Neural cell (in vitro differentiated cells): ENCODE data around the gene DACH1. TPM values are rescaled to one million over a fixed set of nuclear protein-coding genes. Genes with fewer than 3 reads are reported as not detected.

ENCODE experiments used
- H2AFZ ChIP-seq: fragments of 200-600, 300-800 bp; sonication (generic), shearing (Covaris generic); 2 replicates; pipeline ENCODE4 v1.6.0; 2014; ENCODE audit warnings: low read depth, mild to moderate bottlenecking, antibody characterized with exemption, low read length, moderate library complexity
- H3F3A ChIP-seq: fragments of 200-600 bp; shearing (Covaris generic); 2 replicates; pipeline ENCODE4 v1.6.1; 2016; ENCODE audit warnings: mild to moderate bottlenecking, moderate library complexity, mixed read lengths, antibody characterized with exemption, low read length; ENCODE audit not compliant: insufficient read depth, poor library complexity, severe bottlenecking
- H3K27ac ChIP-seq: fragments of 200-600, 300-800 bp; sonication (generic), shearing (Covaris generic); 2 replicates; pipeline ENCODE4 v1.5.1; 2014; ENCODE audit warnings: mild to moderate bottlenecking, low read length, moderate library complexity
- H3K27me3 ChIP-seq: fragments of 300-800, 200-600 bp; sonication (generic), shearing (Covaris generic); 2 replicates; pipeline ENCODE4 v1.6.0; 2014; ENCODE audit warnings: mild to moderate bottlenecking, low read depth, low read length, moderate library complexity; ENCODE audit not compliant: insufficient read depth
- H3K36me3 ChIP-seq: fragments of 300-800, 200-600 bp; sonication (generic), shearing (Covaris generic); 2 replicates; pipeline ENCODE4 v1.5.1; 2014; ENCODE audit warnings: mild to moderate bottlenecking, antibody characterized with exemption, low read length, moderate library complexity; ENCODE audit not compliant: insufficient read depth
- H3K4me2 ChIP-seq: fragments of 300-800, 200-600 bp; sonication (generic), shearing (Covaris generic); 2 replicates; pipeline ENCODE4 v1.6.0; 2014; ENCODE audit warnings: mild to moderate bottlenecking, low read length
- H3K4me3 ChIP-seq: fragments of 300-800, 200-600 bp; sonication (generic), shearing (Covaris generic); 2 replicates; pipeline ENCODE4 v1.5.1; 2014; ENCODE audit warnings: mild to moderate bottlenecking, low read length, moderate library complexity
- H3K79me2 ChIP-seq: fragments of 200-600 bp; shearing (Covaris generic); replicated peaks from 2 replicates; pipeline ENCODE4 v1.6.0; 2014; ENCODE audit warnings: mild to moderate bottlenecking, low read length, moderate library complexity; ENCODE audit not compliant: insufficient read depth
- H3K9ac ChIP-seq: fragments of 300-800, 200-600 bp; sonication (generic), shearing (Covaris generic); 2 replicates; pipeline ENCODE4 v1.6.1; 2016; ENCODE audit warnings: mild to moderate bottlenecking, low read length, mixed read lengths
- H3K9me2 ChIP-seq: fragments of 200-600 bp; shearing (Covaris generic); 2 replicates; pipeline ENCODE4 v1.6.1; 2016; ENCODE audit warnings: mild to moderate bottlenecking, low read length, mixed read lengths; ENCODE audit not compliant: insufficient read depth
- H3K9me3 ChIP-seq: fragments of 200-600, 300-800 bp; sonication (generic), shearing (Covaris generic); 2 replicates; pipeline ENCODE4 v1.6.1; 2016; ENCODE audit warnings: mild to moderate bottlenecking, mixed run types, low read length, moderate library complexity, mixed read lengths
- H4K20me1 ChIP-seq: fragments of 200-600 bp; shearing (Covaris generic); 2 replicates; pipeline ENCODE4 v1.6.1; 2016; ENCODE audit warnings: mild to moderate bottlenecking, mixed run types; ENCODE audit not compliant: insufficient read depth
- CTCF ChIP-seq: fragments of 450-650 bp; IDR thresholded peaks from 2 replicates; pipeline ENCODE4 v1.5.1; 2014; ENCODE audit warnings: antibody characterized with exemption, mild to moderate bottlenecking, moderate library complexity; ENCODE audit not compliant: poor library complexity, severe bottlenecking
- EP300 ChIP-seq: fragments of 450-650 bp; conservative IDR thresholded peaks from 2 replicates; pipeline ENCODE4 v1.6.1; 2014; ENCODE audit warnings: antibody characterized with exemption, mild to moderate bottlenecking, moderate library complexity; ENCODE audit not compliant: poor library complexity, severe bottlenecking
- EZH2 ChIP-seq: fragments of 200-600, 300-800 bp; shearing (Covaris generic), sonication (generic); IDR thresholded peaks from 2 replicates; pipeline ENCODE4 v1.6.1; 2014; ENCODE audit warnings: antibody characterized with exemption, low read length, borderline replicate concordance, mild to moderate bottlenecking; ENCODE audit not compliant: insufficient read depth, poor library complexity, severe bottlenecking
- MXI1 ChIP-seq: fragments of 450-650 bp; conservative IDR thresholded peaks from 2 replicates; pipeline ENCODE4 v1.6.1; 2014; ENCODE audit warnings: antibody characterized with exemption, mild to moderate bottlenecking; ENCODE audit not compliant: poor library complexity, severe bottlenecking
- POLR2AphosphoS5 ChIP-seq: IDR thresholded peaks from 2 replicates; pipeline ENCODE4 v1.6.1; 2012
- RAD21 ChIP-seq: fragments of 450-650 bp; conservative IDR thresholded peaks from 2 replicates; pipeline ENCODE4 v1.6.1; 2014; ENCODE audit warnings: antibody characterized with exemption, mild to moderate bottlenecking, moderate library complexity
- REST ChIP-seq: IDR thresholded peaks from 2 replicates; pipeline ENCODE4 v1.6.1; 2012; ENCODE audit warnings: borderline replicate concordance
- SMC3 ChIP-seq: fragments of 450-650 bp; conservative IDR thresholded peaks from 2 replicates; pipeline ENCODE4 v1.6.1; 2014; ENCODE audit warnings: antibody characterized with exemption, mild to moderate bottlenecking, moderate library complexity; ENCODE audit not compliant: poor library complexity
- TAF1 ChIP-seq: IDR thresholded peaks from 2 replicates; pipeline ENCODE4 v1.6.1; 2012; ENCODE audit warnings: low read depth
- polyA plus RNA-seq: library from polyadenylated mRNA; depleted of rRNA; stranded (reverse); fragments of >200 nt; gene quantifications from 2 replicates; pipeline ENCODE4 v1.2.3, GENCODE V29; 2014

The DACH1 gene
- polyA plus RNA-seq, 1 donor from 2014 or later, result 20.0 TPM

GRCh38 chr13:71875823-71876222, 8.8 kb upstream of the DACH1 start:
- no peaks in the 10 kb centered on the region for H3F3A ChIP-seq
- H3K36me3 ChIP-seq, result no peaks in the 10 kb centered on the region
- H3K4me3 ChIP-seq, result no peak overlapping the region
- H3K79me2 ChIP-seq, result no peaks in the 10 kb centered on the region
- no peak overlapping the region for H3K9ac ChIP-seq
- H3K27ac ChIP-seq, result no peak overlapping the region
- TF ChIP-seq RAD21, result no peak
- no peak for TF ChIP-seq EZH2
- no peak for TF ChIP-seq REST
- no peak for TF ChIP-seq CTCF
- TF ChIP-seq EP300, result no peak
- no peak for TF ChIP-seq POLR2AphosphoS5
- TF ChIP-seq SMC3, result no peak
- no peak for TF ChIP-seq MXI1
- TF ChIP-seq TAF1, result no peak
- no peaks in the 10 kb centered on the region for H3K9me2 ChIP-seq
- H3K27me3 ChIP-seq, result no peaks in the 10 kb centered on the region
- no peak overlapping the region for H2AFZ ChIP-seq
- no peak overlapping the region for H3K4me2 ChIP-seq
- H3K9me3 ChIP-seq, result no peaks in the 10 kb centered on the region
- no peaks in the 10 kb centered on the region for H4K20me1 ChIP-seq

- Histone ChIP-seq H3K4me3 (no peak overlapping the region), H2AFZ (no peak overlapping the region), H3K9me3 (no peaks in the 10 kb centered on the region), H3K9ac (no peak overlapping the region), H3K9me2 (no peaks in the 10 kb centered on the region), H3K4me2 (no peak overlapping the region), H4K20me1 (no peaks in the 10 kb centered on the region), H3K36me3 (no peaks in the 10 kb centered on the region), H3K79me2 (peaks cover 4% of the 10 kb centered on the region), H3F3A (no peaks in the 10 kb centered on the region), H3K27ac (no peak overlapping the region), H3K27me3 (peaks cover 7% of the 10 kb centered on the region)
- TF ChIP-seq POLR2AphosphoS5 (no peak), CTCF (no peak), EZH2 (no peak), EP300 (no peak), REST (no peak), TAF1 (no peak), RAD21 (no peak), SMC3 (no peak)
These were observed 7.5 kb upstream of the DACH1 start for GRCh38 chr13:71874458-71874857.
